ENCODE measurements around the gene TENT4A.

DNA sequence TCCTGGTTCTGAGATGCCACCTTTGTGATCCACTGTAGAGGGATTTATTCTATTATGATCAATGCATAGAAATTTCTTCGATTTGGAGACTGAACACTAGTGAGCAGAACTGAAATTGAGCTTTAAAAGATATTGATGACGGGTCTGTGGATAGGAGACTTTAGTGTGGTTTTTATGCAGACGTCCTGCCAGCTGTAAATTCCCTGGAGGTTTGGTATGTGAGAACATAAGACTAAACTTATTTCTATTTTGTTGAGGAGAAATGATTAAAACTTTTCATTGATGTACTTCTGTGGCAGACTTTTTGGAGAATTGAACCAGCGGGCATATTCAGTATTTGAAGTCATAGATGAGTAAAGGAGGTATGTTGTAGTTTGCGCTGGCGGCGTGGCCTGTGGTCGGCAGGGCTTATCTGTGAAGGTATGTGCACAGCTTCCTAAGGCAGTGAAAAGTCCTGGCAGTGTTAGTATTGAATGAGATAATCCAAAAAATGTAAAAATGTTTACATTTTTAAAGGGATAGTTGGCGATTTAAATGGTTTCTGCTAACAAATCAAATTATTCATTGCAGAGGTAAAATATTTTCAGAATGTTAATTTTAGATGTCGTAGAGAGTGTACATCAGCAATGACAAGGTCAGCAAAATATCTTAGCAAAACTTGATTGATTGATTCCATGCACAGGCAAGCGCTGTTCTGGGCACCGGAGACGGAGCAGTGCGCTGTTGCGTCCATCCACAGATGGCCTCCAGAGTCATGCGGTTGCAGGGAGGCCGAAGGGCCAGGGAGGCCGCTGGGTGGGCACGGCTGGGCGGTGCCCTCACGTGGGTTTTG, 20.4 kb downstream of the TENT4A start:
- no peak for TF ChIP-seq CTCF (CRISPR knock-in tag; IDR thresholded peaks at IDR 0.05)
- TF ChIP-seq EP300 (IDR thresholded peaks at IDR 0.05; ENCODE audit: low read depth in 2 of 2, low read length in 2 of 2) = no peak
- no peak for TF ChIP-seq EP300 (CRISPR knock-in tag; IDR thresholded peaks at IDR 0.05; ENCODE audit: borderline replicate concordance)
- no peak for TF ChIP-seq POLR2A (IDR thresholded peaks at IDR 0.05; ENCODE audit: insufficient read depth in 1 of 2, low read depth in 2 of 2, low read length in 2 of 2)
- no peak for TF ChIP-seq GZF1 (CRISPR knock-in tag; IDR thresholded peaks at IDR 0.05)
- TF ChIP-seq ZSCAN21 (CRISPR knock-in tag; IDR thresholded peaks at IDR 0.05; ENCODE audit: borderline replicate concordance) = no peak
- TF ChIP-seq TAF1 (CRISPR knock-in tag; IDR thresholded peaks at IDR 0.05) = no peak

All from HepG2 (cell line).